Thoracic aorta (tissue), 2 donors: ENCODE data around the gene MEIKIN. TPM values are rescaled to one million over a fixed set of nuclear protein-coding genes. Genes with fewer than 3 reads are reported as not detected.

ENCODE experiments used
- ATAC-seq: fragments of 150-250 bp; one replicate; pipeline ENCODE4 v1.8.0; 2017; ENCODE audit warnings: low read depth; ENCODE audit not compliant: insufficient number of reproducible peaks, low FRiP score
- DNase-seq: peaks from one replicate; pipeline ENCODE4 v3.0.0-alpha.2; 2020; ENCODE audit warnings: low spot score
- H3K27ac ChIP-seq, 2 donors: fragments of 200-600 bp; sonication (generic); 1 replicate in 1 of 2; 2 replicates in 1 of 2; pipeline ENCODE4 v1.5.1; 2016; ENCODE audit warnings: mild to moderate bottlenecking in 2 of 2, moderate library complexity in 2 of 2
- H3K27me3 ChIP-seq: fragments of 200-600 bp; sonication (generic); replicated peaks from 2 replicates; pipeline ENCODE4 v1.6.0; 2016; ENCODE audit warnings: mild to moderate bottlenecking; ENCODE audit not compliant: insufficient read depth
- H3K36me3 ChIP-seq: fragments of 200-600 bp; sonication (generic); one replicate; pipeline ENCODE4 v1.5.1; 2016
- H3K4me1 ChIP-seq, 2 donors: fragments of 200-600 bp; sonication (generic); 1 replicate in 1 of 2; 2 replicates in 1 of 2; pipeline versions ENCODE4 v1.5.1 to v1.6.0; 2016; ENCODE audit warnings: low read depth in 2 of 2, mild to moderate bottlenecking in 1 of 2; ENCODE audit not compliant: control insufficient read depth in 1 of 2
- H3K4me3 ChIP-seq: fragments of 200-600 bp; sonication (generic); 2 replicates; pipeline ENCODE4 v1.5.1; 2016; ENCODE audit warnings: mild to moderate bottlenecking
- H3K9me3 ChIP-seq: fragments of 200-600 bp; sonication (generic); 2 replicates; pipeline ENCODE4 v1.5.1; 2016
- CTCF ChIP-seq: fragments of 200-600 bp; sonication (generic); IDR thresholded peaks from one replicate; pipeline ENCODE4 v1.5.1; 2019; ENCODE audit warnings: antibody characterized with exemption
- total RNA-seq, 2 donors: library from RNA; depleted of rRNA; stranded (reverse); fragments of >200 nt; gene quantifications; one replicate each; pipeline versions ENCODE4 v1.1.0 to v1.2.3, GENCODE V29; 2016

The MEIKIN gene
- total RNA-seq, 2 donors from 2014 or later: not detected

- H3K4me1 ChIP-seq: no peaks in the 10 kb centered on the region
- no peak for TF ChIP-seq CTCF
- H3K27me3 ChIP-seq: no peaks in the 10 kb centered on the region
- no peak overlapping the region for H3K4me3 ChIP-seq
- no peak for ATAC-seq
- H3K27ac ChIP-seq: no peak overlapping the region
- no peak for DNase-seq
- no peaks in the 10 kb centered on the region for H3K9me3 ChIP-seq
- no peaks in the 10 kb centered on the region for H3K36me3 ChIP-seq
These were observed 120.0 kb downstream of the MEIKIN start for GRCh38 chr5:131825404-131826013.

DNA sequence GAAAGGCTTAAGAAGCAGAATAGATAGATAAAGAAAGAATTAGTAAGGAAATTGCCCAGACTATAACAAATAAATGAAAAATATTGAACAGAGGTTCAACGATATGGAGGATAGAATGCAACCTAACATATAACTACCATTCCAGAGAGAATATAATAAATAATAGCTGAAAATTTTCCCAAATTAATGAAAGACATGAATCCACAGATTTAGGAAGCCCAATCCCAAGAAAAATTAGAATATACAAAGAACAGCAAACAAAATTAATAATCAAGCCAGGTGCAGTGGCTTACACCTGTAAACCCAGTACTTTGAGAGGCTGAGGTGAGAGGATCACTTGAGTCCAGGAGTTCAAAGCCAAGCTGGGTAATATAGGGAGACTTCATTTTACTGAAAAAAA is 120.8 kb downstream of the MEIKIN start:
- Histone ChIP-seq H3K4me3 (no peak overlapping the region), H3K27me3 (no peaks in the 10 kb centered on the region), H3K4me1 (no peaks in the 10 kb centered on the region), H3K9me3 (no peaks in the 10 kb centered on the region), H3K27ac (no peak overlapping the region), H3K36me3 (no peaks in the 10 kb centered on the region)
- ATAC-seq: no peak
- TF ChIP-seq CTCF: no peak
- no peak for DNase-seq

DNA sequence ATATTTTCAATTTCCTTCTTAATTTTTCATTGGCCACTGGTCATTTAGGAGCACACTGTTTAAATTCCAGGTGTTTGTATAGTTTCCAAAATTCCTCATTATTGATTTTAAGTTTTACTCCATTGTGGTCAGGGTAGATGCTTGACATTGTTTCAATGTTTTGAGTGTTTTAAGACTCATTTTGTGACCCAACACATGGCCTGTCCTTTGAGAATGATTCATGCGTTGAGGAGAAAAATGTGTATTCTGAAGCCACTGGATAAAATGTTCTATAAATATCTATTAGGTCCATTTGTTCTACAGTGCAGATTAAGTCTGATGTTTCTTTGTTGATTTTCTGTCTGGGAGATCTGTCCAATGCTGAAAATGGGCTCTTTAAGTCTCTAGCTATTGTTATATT is 124.2 kb downstream of the MEIKIN start:
- H3K4me3 ChIP-seq: no peak overlapping the region
- no peaks in the 10 kb centered on the region for H3K27me3 ChIP-seq
- DNase-seq (no peak), ATAC-seq (no peak)
- H3K4me1 ChIP-seq: no peaks in the 10 kb centered on the region
- TF ChIP-seq CTCF: no peak
- no peaks in the 10 kb centered on the region for H3K36me3 ChIP-seq
- H3K27ac ChIP-seq: no peak overlapping the region
- no peaks in the 10 kb centered on the region for H3K9me3 ChIP-seq

- Histone ChIP-seq H3K4me3 (no peak overlapping the region), H3K4me1 (no peaks in the 10 kb centered on the region), H3K27ac (no peak overlapping the region), H3K36me3 (no peaks in the 10 kb centered on the region), H3K27me3 (no peaks in the 10 kb centered on the region), H3K9me3 (no peaks in the 10 kb centered on the region)
- ATAC-seq: no peak
- TF ChIP-seq CTCF: no peak
- no peak for DNase-seq
These were observed 127.3 kb downstream of the MEIKIN start for GRCh38 chr5:131818001-131818724.

GRCh38 chr5:131814990-131815389 is 130.5 kb downstream of the MEIKIN start:
- no peak for DNase-seq
- Histone ChIP-seq H3K4me1 (peaks cover 0 to 11% of the 10 kb centered on the region in 2 donors), H3K27ac (no peak overlapping the region), H3K27me3 (no peaks in the 10 kb centered on the region), H3K36me3 (no peaks in the 10 kb centered on the region), H3K4me3 (no peak overlapping the region), H3K9me3 (no peaks in the 10 kb centered on the region)
- TF ChIP-seq CTCF: no peak
- ATAC-seq: no peak
